Esophagus muscularis mucosa (tissue), 4 donors: Measurements from ENCODE around the gene HEPN1. TPM values are rescaled to one million over a fixed set of nuclear protein-coding genes. Genes with fewer than 3 reads are reported as not detected.
A peak's percentile ranks its signal among the peaks of the same experiment; 100 is the strongest.

Experiments
- DNase-seq: peaks from one replicate; pipeline ENCODE4 v3.0.0-alpha.2; 2017; ENCODE audit errors: extremely low spot score
- H3K27ac ChIP-seq, 4 donors: fragments of 200-600 bp; sonication (generic); replicated peaks in 1 of 4; 1 replicate in 3 of 4; 2 replicates in 1 of 4; pipeline ENCODE4 v1.5.1; 2016 to 2019; ENCODE audit warnings: mild to moderate bottlenecking in 1 of 4
- H3K27me3 ChIP-seq, 4 donors: fragments of 200-600 bp; sonication (generic); one replicate each; pipeline versions ENCODE4 v1.5.1 to v1.6.0; 2016 to 2019
- H3K36me3 ChIP-seq, 4 donors: fragments of 200-600 bp; sonication (generic); one replicate each; pipeline ENCODE4 v1.5.1; 2016 to 2019
- H3K4me1 ChIP-seq, 4 donors: fragments of 200-600 bp; sonication (generic); one replicate each; pipeline ENCODE4 v1.5.1; 2016 to 2019
- H3K4me3 ChIP-seq, 4 donors: fragments of 200-600 bp; sonication (generic); 1 replicate in 2 of 4; 2 replicates in 2 of 4; pipeline ENCODE4 v1.5.1; 2016 to 2019; ENCODE audit warnings: mild to moderate bottlenecking in 4 of 4, moderate library complexity in 1 of 4
- H3K9me3 ChIP-seq, 4 donors: fragments of 200-600 bp; sonication (generic); 1 replicate in 3 of 4; 2 replicates in 1 of 4; pipeline ENCODE4 v1.5.1; 2016 to 2019
- CTCF ChIP-seq, 3 experiments: fragments of 200-600 bp in 2 of 3; fragments of 450-650 bp in 1 of 3; sonication (generic) in 2 of 3; IDR thresholded peaks; one replicate each; pipeline ENCODE4 v1.5.1; 2017 to 2019; ENCODE audit warnings: antibody characterized with exemption in 3 of 3, mild to moderate bottlenecking in 2 of 3, moderate library complexity in 1 of 3
- EP300 ChIP-seq: sonication (generic); formaldehyde crosslinking; IDR thresholded peaks from one replicate; pipeline ENCODE4 v1.6.1; 2017; ENCODE audit warnings: antibody characterized with exemption
- POLR2A ChIP-seq: fragments of 450-650 bp; IDR thresholded peaks from one replicate; pipeline ENCODE4 v1.6.1; 2017; ENCODE audit warnings: antibody characterized with exemption, moderate library complexity, mild to moderate bottlenecking, low read depth
- POLR2AphosphoS5 ChIP-seq, 2 donors: sonication (generic); formaldehyde crosslinking; IDR thresholded peaks; one replicate each; pipeline ENCODE4 v1.6.1; 2017; ENCODE audit warnings: antibody characterized with exemption in 2 of 2
- WGBS: methylation state at CpG from one replicate; pipeline ENCODE4 v1.1.5; 2018; 5-methylcytosine and 5-hydroxymethylcytosine counted together
- intact Hi-C: fragments of 100-400 bp; cut with DNase I; formaldehyde crosslinking; loops from one replicate; pipeline ENCODE4 v1.15.1; 2023
- total RNA-seq, 4 donors: library from RNA; depleted of rRNA; stranded (reverse); fragments of >200 nt; gene quantifications; one replicate each; pipeline versions ENCODE4 v1.1.0 to v1.2.1, GENCODE V29; 2016

The HEPN1 gene
- total RNA-seq, 4 donors from 2014 or later = not detected

- no peak for DNase-seq
- Histone ChIP-seq H3K4me1 (peaks cover 7 to 26% (median 15%) of the 10 kb centered on the region in 4 donors), H3K27me3 (peaks cover 0 to 15% (median 0%) of the 10 kb centered on the region in 4 donors), H3K27ac (peak overlapping the region in 3 of 4 donors; percentile 45 to 61 (median 50)), H3K9me3 (no peaks in the 10 kb centered on the region), H3K36me3 (peaks cover 0 to 33% (median 0%) of the 10 kb centered on the region in 4 donors), H3K4me3 (no peak overlapping the region)
- WGBS = 64% methylated on average over 11 of the region's 11 CpGs
- intact Hi-C loops = no loop called here
- TF ChIP-seq EP300 = no peak
- TF ChIP-seq POLR2AphosphoS5 (IDR thresholded peaks at IDR 0.05) = no peak
- no peak for TF ChIP-seq CTCF (IDR thresholded peaks at IDR 0.05)
- TF ChIP-seq POLR2A = no peak
Measured at GRCh38 chr11:124882339-124883071, 36.5 kb upstream of the HEPN1 start.

DNA sequence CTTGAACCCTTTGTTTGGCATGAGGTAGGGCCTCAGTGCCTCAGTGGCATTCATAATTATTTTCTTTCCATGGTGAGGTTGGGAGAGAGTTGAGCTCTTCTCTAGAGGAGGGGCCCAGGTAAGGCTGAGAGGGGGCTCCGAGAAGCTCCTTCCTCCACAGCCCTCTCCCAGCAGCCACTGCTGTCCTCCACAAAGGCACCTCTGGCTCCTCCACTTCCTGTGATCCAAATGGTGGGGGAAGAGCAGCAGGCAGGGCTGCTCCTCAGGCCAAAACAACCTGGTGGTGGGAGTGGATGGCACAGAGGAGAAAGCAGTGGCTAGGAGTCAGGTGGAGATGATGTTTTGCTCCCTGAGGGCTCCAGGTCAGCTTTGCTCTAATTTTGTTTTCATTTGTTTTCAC, 34.7 kb upstream of the HEPN1 start:
- H3K4me1 ChIP-seq = peaks cover 0 to 21% (median 15%) of the 10 kb centered on the region in 4 donors
- peaks cover 0 to 37% (median 0%) of the 10 kb centered on the region in 4 donors for H3K36me3 ChIP-seq
- peaks cover 0 to 29% (median 0%) of the 10 kb centered on the region in 4 donors for H3K27me3 ChIP-seq
- intact Hi-C loops = no loop called here
- no peak overlapping the region for H3K27ac ChIP-seq
- DNase-seq = no peak
- H3K4me3 ChIP-seq = no peak overlapping the region
- TF ChIP-seq CTCF (IDR thresholded peaks at IDR 0.05) (no peak), POLR2AphosphoS5 (IDR thresholded peaks at IDR 0.05) (no peak), EP300 (no peak), POLR2A (no peak)
- WGBS = 89% methylated on average over 1 of the region's 1 CpG
- no peaks in the 10 kb centered on the region for H3K9me3 ChIP-seq

- Histone ChIP-seq H3K27me3 (peaks cover 0 to 29% (median 0%) of the 10 kb centered on the region in 4 donors), H3K27ac (no peak overlapping the region), H3K4me3 (no peak overlapping the region), H3K4me1 (peaks cover 0 to 27% (median 14%) of the 10 kb centered on the region in 4 donors), H3K36me3 (peaks cover 0 to 41% (median 0%) of the 10 kb centered on the region in 4 donors), H3K9me3 (no peaks in the 10 kb centered on the region)
- intact Hi-C loops = no loop called here
- no peak for DNase-seq
- TF ChIP-seq POLR2A = no peak
- TF ChIP-seq POLR2AphosphoS5 (IDR thresholded peaks at IDR 0.05) = no peak
- TF ChIP-seq EP300 = no peak
- TF ChIP-seq CTCF (IDR thresholded peaks at IDR 0.05) = no peak
- WGBS = 66% methylated on average over 4 of the region's 5 CpGs
Measured at GRCh38 chr11:124884869-124885479, 34.1 kb upstream of the HEPN1 start.

DNA sequence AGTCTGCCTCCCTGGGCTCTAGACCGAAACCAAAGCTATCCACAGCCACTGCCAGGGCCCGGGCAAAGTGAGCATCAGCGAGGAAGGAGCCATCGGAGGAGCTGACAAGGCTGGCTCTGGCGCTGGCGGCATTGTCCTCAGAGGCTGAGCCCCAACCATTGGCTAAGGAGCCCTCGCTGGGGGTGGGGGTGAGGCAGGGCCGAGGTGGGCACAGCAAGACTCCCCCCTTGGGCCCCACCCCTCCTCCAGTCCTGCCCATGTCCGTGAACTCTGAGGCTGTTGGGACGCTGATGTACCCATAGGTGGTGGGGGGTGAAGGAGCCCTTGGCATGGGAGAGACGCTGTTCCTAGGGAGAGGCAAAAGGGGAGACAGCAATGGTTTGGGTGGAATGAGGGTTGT, 32.6 kb upstream of the HEPN1 start:
- WGBS = 94% methylated on average over 6 of the region's 11 CpGs
- H3K27me3 ChIP-seq = peaks cover 0 to 33% (median 0%) of the 10 kb centered on the region in 4 donors
- no peak overlapping the region for H3K4me3 ChIP-seq
- peaks cover 6 to 42% (median 26%) of the 10 kb centered on the region in 4 donors for H3K4me1 ChIP-seq
- peaks cover 0 to 56% (median 0%) of the 10 kb centered on the region in 4 donors for H3K36me3 ChIP-seq
- no peak for DNase-seq
- no peaks in the 10 kb centered on the region for H3K9me3 ChIP-seq
- intact Hi-C loops = no loop called here
- no peak for TF ChIP-seq CTCF (IDR thresholded peaks at IDR 0.05)
- TF ChIP-seq EP300 = no peak
- no peak for TF ChIP-seq POLR2A
- TF ChIP-seq POLR2AphosphoS5 (IDR thresholded peaks at IDR 0.05) = no peak
- H3K27ac ChIP-seq = peak overlapping the region in 1 of 4 donors; percentile 13
